IPS DF 4.7 (cell line): ENCODE data around the gene TMEM266.

Source experiments
- DNase-seq: peaks from one replicate; pipeline ENCODE4 v3.0.0-alpha.2; 2013; ENCODE audit warnings: low spot score; ENCODE audit errors: extremely low read depth

Gene TMEM266

DNA sequence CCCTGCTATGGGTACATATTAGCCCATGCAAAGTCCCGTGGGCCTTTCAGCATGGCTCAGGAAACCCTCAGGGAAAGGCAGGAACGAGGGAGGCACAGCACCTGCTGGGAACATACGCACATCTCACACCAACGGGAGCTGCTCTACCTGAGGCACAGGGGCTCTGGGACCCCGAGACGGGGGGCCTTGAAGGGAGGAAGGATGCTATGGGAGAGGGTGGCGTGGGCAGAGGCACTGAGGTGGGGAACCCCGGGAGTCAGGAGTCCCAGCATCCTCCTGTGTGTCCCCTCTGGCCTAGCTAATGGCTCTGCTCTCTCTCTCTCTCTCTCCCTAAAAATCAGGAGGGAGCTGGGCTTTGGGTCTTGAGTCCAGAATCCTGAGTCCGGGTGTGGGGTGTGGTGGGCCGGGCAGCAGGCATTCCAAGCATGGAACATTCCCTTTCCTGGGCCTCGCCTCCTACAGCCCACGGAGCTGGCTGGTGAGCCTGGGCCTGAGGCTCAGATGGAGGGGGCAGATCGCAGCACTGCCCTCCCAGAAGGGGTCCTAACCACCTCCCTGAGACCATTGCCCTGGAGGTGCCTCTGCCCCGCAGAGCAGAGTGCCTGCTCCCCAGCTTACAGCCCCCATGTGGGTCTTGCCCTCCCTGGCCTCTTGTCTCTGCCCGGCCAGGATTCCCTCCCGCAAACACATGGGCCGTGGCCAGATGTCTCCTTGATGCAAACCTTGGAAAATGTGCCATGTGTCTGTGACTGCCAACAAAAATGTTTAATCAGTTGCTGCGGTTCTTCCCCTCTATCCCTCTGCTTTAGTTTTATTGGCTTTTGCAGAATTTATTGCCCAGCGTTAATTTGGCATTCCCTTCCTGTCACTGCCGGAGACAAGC lies 101.6 kb downstream of the TMEM266 start:
- no peak for DNase-seq

DNA sequence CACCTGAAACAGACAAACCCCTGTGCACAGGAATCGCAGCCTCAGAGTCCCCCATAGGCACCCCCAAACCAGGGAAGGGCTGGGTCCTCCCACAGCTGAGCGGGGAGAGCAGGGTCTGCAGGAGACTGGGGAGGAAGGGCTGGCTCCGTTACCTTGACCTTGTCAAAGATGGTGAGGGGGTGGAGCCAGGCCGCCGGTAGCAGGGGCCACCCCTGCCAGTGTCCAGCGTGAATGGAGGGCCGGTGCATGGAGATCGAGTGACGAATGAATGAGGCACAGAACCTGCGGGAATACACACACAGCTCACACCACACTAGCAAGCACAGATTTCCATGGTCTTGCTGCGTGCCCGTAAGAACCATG lies 102.2 kb downstream of the TMEM266 start:
- no peak for DNase-seq

DNA sequence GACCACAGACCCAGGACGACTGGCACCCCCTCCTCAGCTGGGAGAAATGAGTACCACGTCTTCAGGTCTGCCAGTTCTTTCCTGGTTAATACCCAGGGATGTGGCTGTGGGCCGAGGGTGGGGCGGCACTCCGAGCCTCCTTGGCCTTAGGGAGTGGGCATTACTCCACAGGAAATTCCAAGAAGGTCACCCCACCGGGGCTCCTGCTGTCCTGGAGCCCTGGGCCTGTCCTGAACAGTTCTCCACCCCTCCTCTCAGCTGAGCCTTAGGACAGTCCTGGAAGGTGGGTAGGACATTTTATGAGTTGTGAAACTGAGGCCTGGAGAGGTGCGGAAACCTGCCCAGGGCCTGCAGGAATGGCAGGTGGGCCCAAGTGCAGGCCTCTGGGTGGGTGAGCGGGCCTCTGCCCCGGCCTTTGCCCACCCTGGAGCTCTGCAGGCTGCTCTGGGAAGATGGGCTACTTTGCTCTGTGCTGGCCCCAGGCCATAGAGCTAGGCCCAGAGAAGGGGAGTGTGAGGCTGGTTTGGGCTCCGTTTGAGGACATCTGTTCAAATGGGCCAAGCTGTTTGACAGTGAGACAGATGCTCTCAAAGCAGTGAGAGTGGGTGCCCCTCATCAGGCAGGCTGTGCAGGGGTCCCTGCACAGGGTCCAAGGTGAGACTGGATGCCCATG lies 103.1 kb downstream of the TMEM266 start:
- no peak for DNase-seq

DNA sequence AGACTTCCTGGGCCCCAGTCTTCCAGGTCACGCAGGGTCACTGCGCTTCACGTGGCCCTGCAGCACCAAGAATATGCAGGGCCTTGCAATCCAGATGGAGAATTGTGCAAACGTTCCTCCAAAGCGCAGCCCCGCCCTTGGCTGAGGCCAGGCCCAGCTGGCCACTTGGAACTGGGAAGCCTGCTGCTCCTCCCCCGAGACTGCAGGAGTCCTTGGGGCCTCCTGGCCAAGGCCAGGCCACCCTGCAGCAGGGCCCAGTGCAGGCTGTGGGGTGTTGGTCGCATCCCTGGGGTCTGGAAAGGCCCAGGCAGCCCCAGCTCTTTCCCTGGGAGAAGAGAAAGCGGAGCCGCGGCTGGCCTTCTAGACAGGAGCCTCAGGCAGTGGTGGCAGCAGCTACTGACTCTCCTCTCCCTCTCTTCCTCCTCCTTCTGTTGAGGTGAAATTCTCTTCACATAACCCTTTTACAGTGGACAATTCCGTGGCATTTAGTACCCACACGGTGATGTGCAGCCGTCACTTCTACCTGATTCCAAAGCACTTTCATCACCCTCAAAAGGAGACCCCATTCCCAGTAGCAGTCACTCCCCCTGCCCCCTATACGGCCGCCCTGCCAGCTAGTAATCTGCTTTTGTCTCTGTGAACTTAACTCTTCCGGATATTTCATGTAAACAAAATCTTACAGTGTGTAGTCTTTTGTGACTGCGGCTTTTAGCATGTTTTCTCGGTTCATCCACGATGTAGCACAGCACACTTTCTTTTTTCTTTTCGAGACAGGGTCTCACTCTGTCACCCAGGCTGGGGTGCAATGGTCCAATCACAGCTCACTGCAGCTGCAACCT lies 103.9 kb downstream of the TMEM266 start:
- DNase-seq, result no peak

DNA sequence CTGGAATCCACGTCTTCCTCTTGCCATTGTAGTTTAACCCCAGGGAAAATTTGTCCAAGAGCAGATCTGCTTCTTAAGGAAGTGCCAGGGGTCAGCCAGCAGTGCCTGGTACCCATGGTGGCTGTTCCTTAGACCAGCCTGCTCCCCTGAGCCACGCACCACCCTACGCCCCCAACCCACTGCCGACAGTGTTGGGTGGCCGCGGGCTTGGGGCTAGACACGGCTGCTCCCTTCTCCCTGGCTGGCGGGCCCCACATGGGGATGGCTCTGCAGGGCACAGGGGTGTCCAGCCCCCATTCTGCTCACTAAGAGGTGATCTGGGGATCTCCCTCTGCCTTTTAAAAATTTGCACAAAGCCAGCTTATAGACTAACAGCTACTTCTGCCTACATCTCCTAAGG lies 104.8 kb downstream of the TMEM266 start:
- DNase-seq, result no peak

DNA sequence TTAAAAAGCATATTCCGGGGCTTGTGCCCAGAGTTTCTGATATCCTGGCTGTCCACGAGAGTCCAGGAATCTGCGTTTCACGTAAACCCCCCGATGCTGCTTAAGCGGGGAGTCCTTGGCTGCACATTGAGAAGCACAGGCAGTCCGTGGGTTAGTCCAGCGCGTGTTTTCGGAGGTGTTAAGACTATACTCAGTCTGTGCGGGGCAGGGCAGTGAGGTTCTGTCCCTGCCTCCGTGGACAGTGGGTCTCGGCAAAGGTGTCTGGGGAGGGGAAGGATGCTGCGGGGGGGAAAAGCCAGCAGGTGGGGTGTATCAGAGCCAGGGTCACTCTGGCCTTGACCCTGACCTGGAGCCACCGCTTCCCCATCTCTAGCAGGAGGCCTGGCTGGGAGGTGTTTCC lies 106.2 kb downstream of the TMEM266 start:
- DNase-seq, result no peak

DNA sequence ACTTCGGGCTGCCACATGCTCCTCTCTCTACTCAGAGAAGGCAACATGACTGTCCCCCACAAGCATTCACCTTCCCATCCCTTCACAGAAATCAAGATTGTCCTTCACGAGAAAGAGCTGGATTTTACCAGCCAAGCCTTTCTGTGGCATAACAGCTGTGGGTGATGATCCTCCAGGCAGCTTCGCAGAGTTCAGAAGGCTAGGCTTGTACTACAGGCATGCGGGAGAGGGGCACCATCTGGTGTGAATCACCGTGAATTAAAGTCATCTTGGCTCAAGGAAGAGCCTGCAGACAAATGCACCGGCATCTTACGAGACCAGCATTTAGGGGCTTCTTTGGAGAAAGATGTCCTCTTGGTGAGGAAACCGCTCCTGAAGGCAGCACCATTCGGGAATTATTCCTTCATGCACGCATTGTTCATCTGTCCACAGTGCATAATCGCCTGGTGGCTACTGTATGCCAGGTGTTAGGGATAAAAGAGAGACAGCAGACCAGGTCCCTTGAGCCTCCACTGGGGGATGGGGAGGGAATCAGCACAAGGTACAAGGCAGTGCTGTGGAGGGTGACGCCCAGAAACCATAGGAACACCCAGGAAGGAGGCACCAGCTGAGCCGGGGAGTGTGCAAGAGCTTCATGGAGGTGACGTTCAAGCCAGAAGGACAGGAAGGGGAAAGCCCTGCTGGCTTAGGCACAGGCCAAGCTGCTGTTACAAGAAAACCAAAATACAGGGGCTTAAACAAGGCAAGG lies 108.6 kb downstream of the TMEM266 start:
- DNase-seq, result no peak

DNA sequence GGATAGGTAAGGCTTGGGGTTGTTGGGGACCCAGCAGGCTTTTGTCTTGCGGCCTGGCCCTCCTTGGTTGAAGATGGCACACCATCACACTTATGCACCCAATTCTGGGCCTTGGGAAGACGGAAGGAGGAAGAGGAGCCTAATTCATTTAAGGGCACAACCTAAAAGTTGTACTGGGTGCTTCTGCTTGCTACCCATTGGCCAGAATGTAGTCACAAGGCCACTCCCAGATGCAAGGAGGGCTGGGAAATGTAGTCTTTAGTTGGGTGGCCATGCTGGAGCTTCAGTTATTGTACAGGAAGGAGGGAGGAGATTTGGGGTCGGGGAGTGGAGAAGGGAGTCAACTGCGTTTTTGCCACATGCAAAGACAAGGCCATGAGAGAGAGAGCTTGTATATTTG lies 109.2 kb downstream of the TMEM266 start:
- no peak for DNase-seq

DNA sequence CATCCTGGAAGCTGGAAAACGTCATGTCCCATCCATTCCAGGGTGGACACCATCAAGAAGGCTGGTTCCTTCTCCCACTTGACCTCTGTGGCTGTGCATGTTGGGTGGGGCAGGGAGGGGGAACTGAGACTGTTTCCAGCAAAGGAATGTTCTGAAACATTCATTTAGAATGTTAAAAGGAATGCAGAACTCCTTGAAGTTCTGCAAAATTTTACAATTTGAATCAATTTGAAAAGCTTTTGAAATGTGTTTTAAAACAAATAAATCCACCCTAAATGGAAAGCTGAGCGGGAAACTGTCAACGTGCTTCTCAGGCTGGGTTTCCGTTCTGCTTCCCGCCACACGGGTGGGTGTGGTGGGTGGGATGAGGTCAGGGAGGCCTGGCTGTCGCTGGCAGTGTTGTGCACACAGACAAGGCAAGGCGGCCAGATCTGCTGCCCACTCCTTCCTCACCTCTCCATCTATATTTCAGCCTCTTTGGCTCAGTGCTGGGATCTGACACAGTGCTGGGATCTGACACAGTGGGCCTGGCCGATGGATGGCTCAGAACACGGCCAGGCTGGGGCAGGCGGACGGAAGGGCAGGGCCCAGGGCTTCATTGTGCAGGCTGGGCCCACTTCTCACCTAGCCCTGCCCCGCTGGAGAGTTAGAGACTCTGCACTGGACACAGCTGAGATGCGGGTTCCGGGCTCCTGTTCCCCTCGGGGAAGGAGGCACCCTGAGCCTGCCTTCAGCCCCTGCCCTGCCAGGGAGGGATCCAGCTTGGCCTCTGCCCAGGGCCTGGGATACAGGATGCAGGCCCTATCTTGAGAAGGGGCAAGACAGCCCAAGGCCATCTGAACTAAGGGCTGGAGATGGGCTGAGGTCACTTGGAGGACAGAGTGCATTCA lies 110.4 kb downstream of the TMEM266 start:
- DNase-seq, result no peak

DNA sequence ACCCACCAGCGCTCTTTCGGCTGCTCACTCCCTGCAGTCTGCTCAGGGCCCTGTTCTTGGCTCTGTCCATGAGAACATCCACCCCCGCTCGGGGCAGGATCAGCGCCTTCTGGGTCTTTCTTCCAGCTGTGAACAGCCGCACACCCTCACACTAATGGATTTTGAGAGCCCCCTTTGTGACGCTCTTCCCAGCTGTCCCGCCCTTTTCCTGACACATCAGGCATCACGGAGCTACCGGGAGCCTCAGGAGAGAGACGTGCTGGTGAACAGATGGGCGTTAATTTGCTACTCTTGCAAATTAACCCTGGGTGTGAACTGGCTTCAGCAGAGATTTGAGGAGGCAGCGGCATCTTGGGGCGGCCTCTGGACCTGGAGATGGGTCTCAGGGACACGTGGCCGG lies 113.0 kb downstream of the TMEM266 start:
- DNase-seq, result no peak

DNA sequence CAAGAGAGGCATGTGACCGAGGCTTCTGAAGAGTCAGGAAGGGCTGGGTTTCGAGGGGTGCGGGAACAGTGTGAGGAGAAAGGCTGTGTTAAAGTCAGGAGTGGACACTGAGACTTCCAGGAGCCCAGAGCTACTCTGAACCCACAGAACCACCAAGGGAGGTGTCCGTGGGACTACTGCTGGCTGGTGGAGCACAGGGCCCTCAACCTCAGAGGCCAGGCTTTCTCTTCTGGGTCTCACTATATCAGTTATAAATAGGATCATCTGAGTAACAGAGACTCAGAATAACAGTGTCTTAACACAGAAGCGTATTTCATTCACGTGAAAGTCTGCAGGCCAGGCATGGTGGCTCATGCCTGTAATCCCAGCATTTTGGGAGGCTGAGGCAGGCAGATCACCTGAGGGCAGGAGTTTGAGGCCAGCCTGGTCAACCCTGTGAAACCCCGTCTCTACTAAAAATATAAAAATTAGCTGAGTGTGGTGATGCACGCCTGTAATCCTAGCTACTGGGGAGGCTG lies 113.6 kb downstream of the TMEM266 start:
- no peak for DNase-seq

DNA sequence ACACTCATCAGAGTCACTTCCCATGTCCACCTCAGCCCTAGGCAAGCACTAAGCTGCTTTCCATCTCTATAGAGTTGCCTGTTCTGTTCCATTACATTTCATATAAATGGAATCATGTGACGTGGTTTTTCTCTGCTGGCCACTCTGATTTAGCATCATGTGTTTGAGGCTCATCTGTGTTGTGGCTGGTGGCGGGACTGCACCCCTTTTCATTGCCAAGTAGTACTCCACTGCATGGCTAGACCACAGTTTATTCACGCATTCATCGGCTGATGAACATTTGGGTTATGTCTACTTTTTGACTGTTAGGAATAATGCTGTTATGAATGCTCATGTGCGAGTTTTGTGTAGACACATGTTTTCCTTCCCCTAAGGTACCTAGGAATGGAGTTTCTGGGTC lies 114.9 kb downstream of the TMEM266 start:
- DNase-seq, result no peak

DNA sequence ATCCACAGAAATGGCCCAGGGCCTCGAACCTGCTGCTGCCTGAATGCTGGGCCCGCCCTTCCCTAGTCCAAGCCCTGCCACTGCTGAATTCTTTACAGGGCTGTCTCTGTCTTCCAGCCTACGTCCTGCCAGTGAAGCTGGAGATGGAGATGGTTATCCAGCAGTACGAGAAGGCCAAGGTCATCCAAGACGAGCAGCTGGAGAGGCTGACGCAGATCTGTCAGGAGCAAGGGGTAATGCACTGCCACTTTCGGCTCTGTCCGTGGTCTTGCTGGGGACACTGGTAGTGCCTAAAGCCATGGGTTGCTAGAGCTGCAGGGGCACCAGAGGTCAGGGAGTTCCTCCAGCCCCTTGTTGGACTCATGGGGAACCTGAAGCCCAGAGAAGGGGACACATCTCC lies 115.7 kb downstream of the TMEM266 start:
- no peak for DNase-seq

DNA sequence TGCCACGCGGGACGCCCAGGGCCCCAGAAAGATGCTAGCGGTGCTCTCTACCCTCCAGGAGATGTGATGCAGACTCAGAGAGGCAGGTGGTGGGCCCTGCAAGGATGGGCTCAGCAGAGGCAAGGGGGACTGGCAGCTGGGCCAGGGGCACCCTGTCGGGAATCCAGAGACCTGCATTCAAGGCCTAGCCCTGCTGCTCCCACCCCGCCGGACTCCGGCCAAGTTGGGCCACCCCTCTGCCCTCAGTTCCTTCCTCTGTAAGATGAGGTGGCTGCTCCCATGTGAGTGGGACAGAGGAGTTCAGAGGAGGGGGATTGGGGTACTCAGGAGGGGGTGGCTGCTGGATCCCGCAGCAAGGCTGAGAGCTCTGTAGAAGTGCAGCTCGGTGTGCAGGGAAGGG lies 116.3 kb downstream of the TMEM266 start:
- DNase-seq, result no peak

DNA sequence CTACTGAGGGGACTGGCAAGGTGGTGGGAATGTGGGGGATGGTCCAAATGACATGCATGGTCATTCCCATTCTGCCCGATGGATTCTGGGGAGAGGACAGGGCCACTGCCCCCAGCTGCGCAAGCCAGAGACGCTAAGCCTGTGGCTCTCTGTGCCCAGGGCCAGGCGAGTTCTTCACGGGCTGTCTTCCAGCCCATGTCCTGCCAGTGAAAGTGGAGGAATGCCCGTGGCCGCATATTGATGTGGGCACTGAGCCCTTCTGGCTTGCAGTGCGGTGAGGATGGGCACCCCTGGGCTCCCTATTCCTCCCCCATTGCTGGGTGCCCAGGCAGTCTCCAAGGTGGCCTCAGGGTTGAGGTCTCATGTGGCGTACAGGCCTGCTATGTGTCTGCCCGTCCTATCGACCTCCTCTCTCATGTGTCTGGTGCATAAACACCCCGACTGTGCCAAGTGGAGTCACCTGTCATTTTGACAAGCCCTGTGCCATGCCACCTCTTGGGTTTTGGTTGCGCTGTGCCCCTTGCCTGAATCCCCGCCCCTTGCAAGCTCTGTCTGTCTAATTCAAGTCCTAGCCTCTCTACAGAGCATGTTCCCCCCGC lies 116.8 kb downstream of the TMEM266 start:
- DNase-seq, result no peak

DNA sequence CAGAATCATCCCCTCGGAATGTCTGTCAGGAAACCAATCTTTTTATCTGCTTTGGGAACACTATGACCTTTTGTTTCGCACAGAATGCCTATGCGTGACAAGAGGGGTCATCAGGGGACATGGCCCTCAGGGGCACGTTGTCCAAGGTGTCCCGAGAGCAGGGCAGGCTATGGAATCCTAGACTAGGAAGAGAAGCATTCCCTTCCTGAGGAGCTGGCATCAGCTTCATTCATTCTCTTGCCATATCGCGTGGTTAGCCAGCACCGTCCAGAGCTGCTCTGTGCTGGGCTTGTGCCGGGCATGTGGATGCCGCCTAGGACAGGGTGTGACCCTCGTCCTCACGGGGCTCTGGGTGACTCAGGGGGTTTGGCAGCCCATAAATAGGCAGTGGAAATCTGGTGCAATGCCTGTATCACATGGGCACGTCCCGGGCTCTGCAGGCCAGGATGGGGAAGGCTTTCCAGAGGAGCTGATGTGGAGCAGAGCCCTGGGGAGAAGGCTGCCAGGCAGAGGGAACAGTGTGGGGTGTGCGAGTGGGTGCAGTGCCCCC lies 117.8 kb downstream of the TMEM266 start:
- DNase-seq, result no peak

DNA sequence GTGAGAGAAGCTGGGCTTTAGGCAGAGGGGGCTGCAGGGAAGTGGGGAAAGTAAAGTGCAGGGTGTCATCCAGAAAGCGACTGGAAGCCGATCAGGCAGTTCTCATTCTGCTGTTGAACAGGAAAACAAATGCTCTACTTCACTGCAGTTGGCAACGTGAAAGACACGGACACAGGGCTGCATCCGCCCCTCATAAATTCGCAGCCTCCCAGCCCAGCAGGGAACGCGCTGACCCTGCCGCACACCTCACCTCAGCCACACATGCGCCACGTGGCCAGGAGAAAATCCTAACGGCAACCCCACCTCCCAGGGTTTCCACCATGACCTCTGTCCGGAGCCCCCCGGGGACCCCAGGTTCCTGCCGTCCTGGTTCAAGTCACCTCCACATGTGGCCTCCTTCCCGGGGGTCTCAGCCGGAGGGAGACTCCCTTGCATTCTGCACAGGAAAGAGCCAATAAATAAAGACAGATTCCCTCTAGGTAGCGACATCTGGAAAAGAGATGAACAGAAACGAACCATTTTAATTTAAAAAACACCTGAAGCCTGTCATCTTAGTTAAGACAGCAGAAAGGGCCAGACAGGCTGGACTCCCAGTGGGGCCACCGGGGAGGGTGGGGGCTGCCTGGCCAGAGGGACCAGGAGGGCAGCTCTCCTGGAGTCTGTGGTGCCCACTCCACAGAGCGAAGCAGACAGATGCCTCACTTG lies 118.7 kb downstream of the TMEM266 start:
- DNase-seq, result no peak

DNA sequence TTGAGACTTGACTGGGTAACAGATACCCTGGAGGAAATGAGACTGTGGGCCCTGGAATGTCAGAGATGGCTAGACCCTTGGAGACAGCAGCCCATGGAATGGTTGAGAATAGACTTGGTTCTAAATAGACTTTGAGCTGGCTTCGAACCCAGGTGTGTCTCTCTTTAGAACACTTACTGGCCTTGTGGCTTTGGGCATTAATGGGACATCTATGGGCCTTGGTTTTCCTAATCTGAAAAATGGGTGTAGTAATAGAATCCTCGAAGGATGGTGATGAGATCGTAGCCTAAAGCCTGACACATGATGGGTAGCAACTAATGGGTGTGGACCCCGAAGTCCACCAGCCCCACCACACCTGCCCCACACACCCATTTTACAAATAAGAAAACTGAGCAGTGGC lies 119.2 kb downstream of the TMEM266 start:
- no peak for DNase-seq

DNA sequence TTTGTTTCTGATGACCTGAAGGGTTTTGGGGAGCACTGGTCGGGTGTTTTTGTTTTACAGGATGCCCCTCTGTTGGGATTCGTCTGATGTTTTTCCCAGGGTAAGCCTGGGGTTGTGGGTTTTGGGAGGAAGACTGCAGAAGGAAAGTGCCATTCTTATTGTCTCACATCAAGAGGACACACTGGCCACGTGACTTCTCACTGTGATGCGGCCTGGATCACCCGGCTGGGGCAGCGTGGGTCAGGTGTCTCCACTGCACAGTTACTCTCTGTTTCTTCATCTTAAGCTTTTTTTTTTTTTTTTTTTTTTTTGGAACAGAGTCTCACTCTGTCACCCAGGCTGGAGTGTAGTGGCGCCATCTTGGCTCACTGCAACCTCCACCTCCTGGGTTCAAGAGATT lies 120.5 kb downstream of the TMEM266 start:
- no peak for DNase-seq
